Spleen (tissue), 11 donors: ENCODE measurements around the gene COG8. TPM values are rescaled to one million over a fixed set of nuclear protein-coding genes. Genes with fewer than 3 reads are reported as not detected.

ENCODE experiments used
- DNase-seq: peaks from one replicate; pipeline ENCODE4 v3.0.0-alpha.2; 2020
- H3K27ac ChIP-seq, 8 donors: fragments of 200-600 bp; sonication (generic) in 7 of 8; 1 replicate in 4 of 8; 2 replicates in 4 of 8; pipeline versions ENCODE4 v1.5.0 to v1.8.0; 2016 to 2021; ENCODE audit warnings: inconsistent platforms in 4 of 8, mild to moderate bottlenecking in 4 of 8, moderate library complexity in 1 of 8
- H3K27me3 ChIP-seq, 7 donors: fragments of 200-600 bp; sonication (generic) in 6 of 7; replicated peaks in 1 of 7; 1 replicate in 4 of 7; 2 replicates in 3 of 7; pipeline versions ENCODE4 v1.5.0 to v1.8.0; 2016 to 2021; ENCODE audit warnings: inconsistent platforms in 3 of 7, mild to moderate bottlenecking in 1 of 7
- H3K36me3 ChIP-seq, 6 donors: fragments of 200-600 bp; sonication (generic) in 5 of 6; 1 replicate in 4 of 6; 2 replicates in 2 of 6; pipeline versions ENCODE4 v1.5.0 to v1.8.0; 2016 to 2021; ENCODE audit warnings: inconsistent platforms in 2 of 6
- H3K4me1 ChIP-seq, 6 donors: fragments of 200-600 bp; sonication (generic) in 5 of 6; 1 replicate in 3 of 6; 2 replicates in 3 of 6; pipeline versions ENCODE4 v1.5.0 to v1.8.0; 2016 to 2021; ENCODE audit warnings: inconsistent platforms in 3 of 6
- H3K4me3 ChIP-seq, 8 donors: fragments of 200-600 bp; sonication (generic) in 7 of 8; 1 replicate in 4 of 8; 2 replicates in 4 of 8; pipeline versions ENCODE4 v1.5.0 to v1.8.0; 2016 to 2021; ENCODE audit warnings: inconsistent platforms in 4 of 8, mild to moderate bottlenecking in 4 of 8, moderate library complexity in 2 of 8
- H3K9me3 ChIP-seq, 8 donors: fragments of 200-600 bp; sonication (generic) in 7 of 8; 1 replicate in 4 of 8; 2 replicates in 4 of 8; pipeline versions ENCODE4 v1.5.0 to v1.8.0; 2016 to 2021; ENCODE audit warnings: inconsistent platforms in 4 of 8
- CTCF ChIP-seq, 11 experiments: fragments of 200-600 bp in 7 of 11; fragments of 450-650 bp in 4 of 11; sonication (generic) in 4 of 11; IDR thresholded peaks in 8 of 11; conservative IDR thresholded peaks in 3 of 11; 1 replicate in 7 of 11; 2 replicates in 4 of 11; pipeline versions ENCODE4 v1.4.0 to v1.8.0; 2016 to 2021; ENCODE audit warnings: antibody characterized with exemption in 11 of 11, inconsistent platforms in 4 of 11, mild to moderate bottlenecking in 1 of 11
- POLR2A ChIP-seq, 3 donors: fragments of 450-650 bp; IDR thresholded peaks; one replicate each; pipeline ENCODE4 v1.5.1; 2017; ENCODE audit warnings: antibody characterized with exemption in 3 of 3, mild to moderate bottlenecking in 1 of 3
- POLR2AphosphoS5 ChIP-seq, 3 donors: sonication (generic); formaldehyde crosslinking; IDR thresholded peaks; one replicate each; pipeline ENCODE4 v1.5.1; 2017; ENCODE audit warnings: antibody characterized with exemption in 3 of 3
- WGBS, 5 donors: extraction: QIAGEN DNeasy Blood & Tissue Kit in 3 of 5; methylation state at CpG; one replicate each; pipeline versions ENCODE4 v1.1.5 to v1.1.7; 2013 to 2018; 5-methylcytosine and 5-hydroxymethylcytosine counted together
- intact Hi-C: fragments of 100-400 bp; cut with DNase I; formaldehyde crosslinking; loops from one replicate; pipeline ENCODE4 v1.15.0; 2023; ENCODE audit warnings: low total_unique reads
- polyA plus RNA-seq, 3 donors: library from polyadenylated mRNA; stranded (reverse); fragments of 200-250 nt; gene quantifications; one replicate each; pipeline ENCODE4 v1.2.1, GENCODE V29; 2013
- total RNA-seq, 7 donors: library from RNA; depleted of rRNA in 3 of 7; stranded (reverse); fragments of >200 nt in 3 of 7; fragmentation: NEBNext Ultra II Directional in 4 of 7; extraction: Animal tissue kit (Norgen Biotek cat#: 25700) in 4 of 7; gene quantifications; one replicate each; pipeline versions ENCODE4 v1.1.0 to v1.2.1, GENCODE V29; 2016 to 2021
- donor health status: healthy with polysubstance abuse.
- donor health status: DM: no; HTN: no; CAD: no; lungs with moderate emphysema.
- donor health status: DM: no; HTN: no; CAD: no.
- donor health status: Bipolar disorder and iron deficiency.
- donor health status: healthy.
- donor health status: DM: no; HTN: no; CAD: no.
- donor health status: DM: yes; HTN: yes; CAD: no.

COG8 gene
- total and polyA plus RNA-seq, 10 donors = 13.8 to 54.3 (median 34.5) TPM

GRCh38 chr16:69382421-69382820, 43.1 kb upstream of the COG8 start:
- 83 to 100% (median 95%) methylated on average over 2 of the region's 2 CpGs for WGBS, 5 donors
- TF ChIP-seq POLR2A (IDR thresholded peaks at IDR 0.05) = no peak
- H3K4me3 ChIP-seq = no peak overlapping the region
- intact Hi-C loops = no loop called here
- H3K36me3 ChIP-seq = peaks cover 0 to 70% (median 59%) of the 10 kb centered on the region in 6 donors
- H3K27me3 ChIP-seq = no peaks in the 10 kb centered on the region
- no peak overlapping the region for H3K27ac ChIP-seq
- peaks cover 15 to 74% (median 47%) of the 10 kb centered on the region in 6 donors for H3K4me1 ChIP-seq
- DNase-seq = no peak
- no peaks in the 10 kb centered on the region for H3K9me3 ChIP-seq

- DNase-seq = no peak
- no peaks in the 10 kb centered on the region for H3K27me3 ChIP-seq
- intact Hi-C loops = no loop called here
- H3K27ac ChIP-seq = peak overlapping the region in 5 of 8 donors; percentile 2 to 57 (median 33)
- no peak for TF ChIP-seq POLR2A (IDR thresholded peaks at IDR 0.05)
- TF ChIP-seq POLR2AphosphoS5 (IDR thresholded peaks at IDR 0.05) = no peak
- no peak for TF ChIP-seq CTCF (IDR thresholded peaks at IDR 0.05 in 8 of 11, conservative IDR thresholded peaks at IDR 0.05 in 3 of 11)
- H3K36me3 ChIP-seq = peaks cover 0 to 82% (median 61%) of the 10 kb centered on the region in 6 donors
- 20 to 25% (median 23%) methylated on average over 2 of the region's 2 CpGs for WGBS, 5 donors
- H3K4me1 ChIP-seq = peaks cover 15 to 69% (median 42%) of the 10 kb centered on the region in 6 donors
- H3K9me3 ChIP-seq = no peaks in the 10 kb centered on the region
- H3K4me3 ChIP-seq = no peak overlapping the region
Observed at GRCh38 chr16:69381231-69381630, 41.9 kb upstream of the COG8 start.

DNA sequence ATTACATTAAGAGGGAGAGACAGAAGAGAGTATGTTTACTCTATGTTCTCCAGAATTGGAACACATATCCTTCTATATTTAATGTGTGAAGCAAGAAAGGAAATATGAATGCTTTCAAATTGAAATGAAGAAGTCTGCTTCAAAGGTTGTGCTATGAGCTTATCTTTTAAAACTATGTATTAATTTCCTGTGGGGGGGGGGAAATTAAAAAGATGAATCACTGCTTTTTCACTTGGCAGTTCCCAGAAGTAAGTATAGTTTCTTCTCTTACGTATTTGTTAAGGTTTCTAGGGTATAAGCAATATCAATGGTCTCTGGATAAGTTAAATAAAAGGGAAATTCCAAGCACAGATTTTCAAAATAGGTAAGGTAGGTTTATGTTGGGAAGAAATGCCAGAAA, 39.4 kb upstream of the COG8 start:
- Histone ChIP-seq H3K4me3 (no peak overlapping the region), H3K27me3 (no peaks in the 10 kb centered on the region), H3K27ac (peak overlapping the region in 2 of 8 donors; percentile 1 to 40), H3K4me1 (peaks cover 5 to 55% (median 25%) of the 10 kb centered on the region in 6 donors), H3K9me3 (no peaks in the 10 kb centered on the region), H3K36me3 (peaks cover 0 to 86% (median 59%) of the 10 kb centered on the region in 6 donors)
- no peak for TF ChIP-seq POLR2AphosphoS5 (IDR thresholded peaks at IDR 0.05)
- TF ChIP-seq POLR2A (IDR thresholded peaks at IDR 0.05) = no peak
- TF ChIP-seq CTCF (IDR thresholded peaks at IDR 0.05 in 8 of 11, conservative IDR thresholded peaks at IDR 0.05 in 3 of 11) = no peak
- intact Hi-C loops = no loop called here
- DNase-seq = no peak
- 69 to 83% (median 79%) methylated on average over 1 of the region's 1 CpG for WGBS, 5 donors

- DNase-seq = no peak
- H3K27ac ChIP-seq = peak overlapping the region in 2 of 8 donors; percentile 2 to 40
- intact Hi-C loops = no loop called here
- H3K9me3 ChIP-seq = no peaks in the 10 kb centered on the region
- H3K27me3 ChIP-seq = no peaks in the 10 kb centered on the region
- peaks cover 5 to 55% (median 20%) of the 10 kb centered on the region in 6 donors for H3K4me1 ChIP-seq
- H3K36me3 ChIP-seq = peaks cover 0 to 86% (median 55%) of the 10 kb centered on the region in 6 donors
- TF ChIP-seq CTCF (IDR thresholded peaks at IDR 0.05 in 8 of 11, conservative IDR thresholded peaks at IDR 0.05 in 3 of 11) (no peak), POLR2A (IDR thresholded peaks at IDR 0.05) (no peak), POLR2AphosphoS5 (IDR thresholded peaks at IDR 0.05) (no peak)
- WGBS, 5 donors = 92 to 100% (median 94%) methylated on average over 1 of the region's 1 CpG
- H3K4me3 ChIP-seq = no peak overlapping the region
Observed at GRCh38 chr16:69378036-69378435, 38.7 kb upstream of the COG8 start.
